GM10248 (cell line): ENCODE data around the gene FAM53B.

Experiments used
- CTCF ChIA-PET: fragments of 300-600 bp; sonication (Branson Sonifier 250); formaldehyde crosslinking; extraction: SDS; loops from one replicate; lab custom pipeline; 2021; ENCODE audit warnings: antibody characterized with exemption; lab: Yijun Ruan, JAX
- POLR2A ChIA-PET: fragments of 350-650 bp; sonication (Branson Sonifier 250); formaldehyde crosslinking; extraction: SDS; loops from one replicate; lab custom pipeline; 2020; ENCODE audit warnings: antibody characterized with exemption; lab: Yijun Ruan, JAX
- DNase-seq: peaks from one replicate; pipeline ENCODE4 v3.0.0; 2012; ENCODE audit errors: extremely low spot score
- CTCF ChIP-seq: IDR thresholded peaks from 2 replicates; pipeline ENCODE4 v1.5.1; 2012; ENCODE audit warnings: mild to moderate bottlenecking, low read depth; ENCODE audit errors: extremely low read depth, missing control alignments, control extremely low read depth

The FAM53B gene

DNA sequence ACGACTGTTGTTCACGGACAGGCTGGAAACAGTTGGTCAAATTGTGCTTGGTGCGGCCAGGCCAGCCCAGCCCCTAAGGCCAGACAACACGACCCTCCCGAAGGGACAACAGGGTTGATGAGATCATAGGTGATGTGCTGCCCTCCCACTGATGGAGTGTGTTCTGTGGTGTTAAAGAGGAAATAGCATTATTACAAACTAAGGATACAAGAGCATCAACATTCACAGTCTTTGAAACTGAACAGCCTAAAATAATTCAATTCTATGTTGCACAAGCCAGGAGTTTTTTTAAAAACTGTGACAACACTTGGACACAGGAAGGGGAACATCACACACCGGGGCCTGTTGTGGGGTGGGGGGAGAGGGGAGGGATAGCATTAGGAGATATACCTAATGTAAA, 87.6 kb downstream of the FAM53B start:
- no peak for DNase-seq
- POLR2A ChIA-PET = no interaction called here
- CTCF ChIA-PET = no interaction called here
- TF ChIP-seq CTCF = no peak

GRCh38 chr10:124656113-124656490, 88.1 kb downstream of the FAM53B start:
- ChIA-PET CTCF (no interaction called here), POLR2A (no interaction called here)
- no peak for DNase-seq
- TF ChIP-seq CTCF = no peak

DNA sequence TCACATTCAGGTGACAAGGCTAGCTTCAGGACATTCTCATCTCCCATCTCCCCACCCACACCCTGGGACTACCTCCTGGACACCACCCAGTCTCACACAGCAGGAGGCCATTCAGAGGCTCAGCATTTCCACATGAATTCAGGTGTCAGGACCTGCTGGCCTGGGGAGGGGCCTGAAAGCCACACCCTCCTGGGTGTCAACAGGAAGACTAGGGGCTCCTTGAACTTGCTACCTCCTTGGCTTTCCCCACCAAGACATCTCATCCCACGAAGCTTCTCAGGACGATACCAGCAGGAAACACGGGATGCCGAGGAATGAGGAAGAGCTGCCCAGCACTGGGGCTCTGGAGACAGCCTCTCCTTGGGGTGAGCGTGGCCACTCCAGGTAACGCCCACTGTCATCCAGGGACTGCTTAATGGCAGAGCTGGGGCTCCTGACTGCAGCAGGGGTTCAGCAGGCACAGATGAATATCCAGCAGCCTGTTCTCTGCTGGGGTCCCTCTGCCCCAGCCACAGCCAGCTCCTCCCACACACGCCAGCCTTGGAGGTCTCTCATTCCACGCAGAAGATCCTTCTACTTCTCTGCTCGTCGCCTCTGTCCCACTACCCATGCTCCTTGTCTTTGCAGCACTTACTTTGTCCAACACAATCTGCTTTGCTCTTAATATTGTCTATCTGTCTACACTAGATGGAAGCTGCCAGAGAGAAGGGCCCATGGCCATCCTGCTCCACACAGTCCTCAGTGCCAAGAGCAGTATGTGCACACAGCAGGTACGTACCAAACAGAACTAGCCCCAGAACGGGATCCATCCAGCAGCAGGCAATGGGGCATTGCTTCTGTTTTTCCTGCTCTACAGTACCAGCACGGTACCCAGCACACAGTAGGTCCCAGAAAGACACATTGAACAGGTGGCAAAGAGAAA, 88.7 kb downstream of the FAM53B start:
- POLR2A ChIA-PET = no interaction called here
- no peak for DNase-seq
- no peak for TF ChIP-seq CTCF
- CTCF ChIA-PET = interaction anchor here (1.0 to 3.6 kb wide), 5 partner anchors 8 to 33 kb away, joined by 3 to 15 read pairs (median 3); no protein-coding TSS in a partner anchor

DNA sequence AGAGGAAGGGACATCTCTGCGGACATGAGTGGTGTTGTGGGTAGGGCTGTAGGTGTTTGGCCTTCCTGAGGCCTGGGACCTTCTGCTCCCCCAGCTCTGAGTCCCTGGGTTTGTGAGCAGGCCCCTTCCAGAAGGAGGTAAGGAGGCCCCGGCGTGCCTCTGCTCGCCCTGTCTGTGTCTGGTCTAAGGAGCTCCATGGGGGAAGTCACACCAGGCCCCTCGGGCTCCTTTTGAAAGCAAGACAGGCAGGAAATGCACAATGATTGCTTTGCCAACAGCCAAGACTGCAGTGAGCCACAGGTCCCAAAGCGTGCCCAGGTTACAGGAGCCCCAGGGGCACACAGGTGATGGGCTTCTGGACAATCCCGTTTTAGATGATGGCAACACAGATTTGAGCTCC, 89.5 kb downstream of the FAM53B start:
- ChIA-PET POLR2A (no interaction called here), CTCF (interaction anchor here (1.0 to 3.6 kb wide), 6 partner anchors 8 to 34 kb away, joined by 3 to 15 read pairs (median 3); no protein-coding TSS in a partner anchor)
- no peak for DNase-seq
- TF ChIP-seq CTCF = no peak

GRCh38 chr10:124653811-124654651, 90.1 kb downstream of the FAM53B start:
- no peak for DNase-seq
- ChIA-PET POLR2A (no interaction called here), CTCF (interaction anchor here (1.0 to 3.6 kb wide), 5 partner anchors 9 to 26 kb away, joined by 3 to 15 read pairs (median 3); no protein-coding TSS in a partner anchor)
- no peak for TF ChIP-seq CTCF

GRCh38 chr10:124653311-124653710, 90.9 kb downstream of the FAM53B start:
- ChIA-PET POLR2A (no interaction called here), CTCF (interaction anchor here (3.6 kb wide), 1 partner anchor 10 kb away, joined by 15 read pairs; no protein-coding TSS in a partner anchor)
- no peak for TF ChIP-seq CTCF
- DNase-seq = no peak
